NT2/D1 (cell line): Measurements from ENCODE around the gene AGXT.

ENCODE experiments used
- SUZ12 ChIP-seq: IDR thresholded peaks from 2 replicates; pipeline ENCODE4 v1.6.1; 2011; ENCODE audit not compliant: insufficient read length, insufficient read depth; ENCODE audit errors: extremely low read depth
- YY1 ChIP-seq: IDR thresholded peaks from 2 replicates; pipeline ENCODE4 v1.6.1; 2011; ENCODE audit not compliant: insufficient read length, insufficient read depth
- ZNF274 ChIP-seq: IDR thresholded peaks from 2 replicates; pipeline ENCODE4 v1.6.1; 2011; ENCODE audit warnings: mild to moderate bottlenecking, low read depth, low read length

DNA sequence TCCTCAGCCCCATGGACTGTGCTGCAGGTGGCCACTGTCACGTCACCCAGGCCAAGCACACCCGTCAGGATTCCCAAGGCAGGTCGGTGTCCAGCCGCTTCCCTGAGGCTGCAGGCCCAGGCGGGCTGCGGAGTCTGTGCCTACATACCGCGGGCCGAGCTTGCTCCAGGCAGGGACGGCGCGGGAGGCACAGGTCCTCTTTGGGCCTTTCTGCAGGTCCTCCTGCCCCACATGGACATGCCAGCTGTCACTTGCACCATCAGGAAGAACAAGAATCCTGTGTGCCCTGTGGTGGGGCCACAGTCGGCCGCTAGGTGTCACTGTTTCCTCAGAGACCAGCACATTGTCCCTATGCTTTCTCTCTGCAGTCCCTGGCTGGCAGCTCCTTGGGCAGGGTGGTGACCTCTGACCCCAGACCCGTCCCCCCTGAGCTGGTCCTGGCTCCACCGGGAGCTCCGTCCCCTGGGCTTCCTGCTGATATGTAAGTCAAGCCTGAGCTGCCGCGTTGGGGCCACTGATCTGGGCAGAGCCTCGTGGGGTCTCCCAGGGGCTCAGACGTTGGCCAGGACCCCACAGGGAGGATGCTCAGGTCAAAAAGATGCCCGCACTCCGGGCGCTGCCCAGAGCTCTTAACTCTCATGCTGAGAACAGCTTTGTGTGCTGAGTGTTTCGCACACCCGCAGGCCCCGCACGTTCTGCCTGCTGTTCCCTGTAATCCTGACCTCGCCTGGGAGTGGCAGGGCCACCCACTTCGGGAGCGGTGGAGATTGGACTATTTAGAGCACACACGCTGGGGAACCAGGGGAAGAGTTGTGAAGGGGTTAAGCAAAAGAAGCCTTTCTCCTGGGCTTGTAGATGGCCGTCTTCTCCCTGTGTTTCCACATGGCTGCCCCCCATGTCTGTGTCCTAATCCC lies 17.3 kb upstream of the AGXT start:
- TF ChIP-seq YY1: no peak
- no peak for TF ChIP-seq ZNF274
- no peak for TF ChIP-seq SUZ12
